BJ (cell line): ENCODE results near the gene SNX32. TPM values are rescaled to one million over a fixed set of nuclear protein-coding genes. Genes with fewer than 3 reads are reported as not detected.
A peak's percentile ranks its signal among the peaks of the same experiment; 100 is the strongest.

ENCODE experiments used
- CTCF ChIA-PET: fragments of 350-600 bp; formaldehyde crosslinking; extraction: SDS; loops from one replicate; lab custom pipeline; 2021; ENCODE audit warnings: antibody characterized with exemption, inconsistent platforms; lab: Yijun Ruan, JAX
- POLR2A ChIA-PET: fragments of 300-600 bp; sonication (Branson Sonifier 250); formaldehyde crosslinking; extraction: SDS; loops from one replicate; lab custom pipeline; 2021; ENCODE audit warnings: antibody characterized with exemption; lab: Charles Lee
- DNase-seq: peaks from one replicate; pipeline ENCODE4 v3.0.0-alpha.2; 2011; ENCODE audit warnings: low read depth
- H3K27me3 ChIP-seq: 2 replicates; pipeline ENCODE4 v1.6.0; 2011; ENCODE audit warnings: low read length; ENCODE audit not compliant: control insufficient read depth, insufficient read depth
- H3K36me3 ChIP-seq: 2 replicates; pipeline ENCODE4 v1.5.1; 2011; ENCODE audit warnings: low read length; ENCODE audit not compliant: control insufficient read depth, insufficient read depth
- H3K4me3 ChIP-seq: 2 replicates; pipeline ENCODE4 v1.5.1; 2011; ENCODE audit warnings: low read depth, mild to moderate bottlenecking, control low read depth, low read length
- polyA plus RNA-seq: library from polyadenylated mRNA; depleted of rRNA; stranded (reverse); fragments of >200 nt; gene quantifications from 2 replicates; pipeline ENCODE4 v1.2.3, GENCODE V29; 2011
- TF ChIP-seq, protein P1 (sequence below): IDR thresholded peaks from 2 replicates; pipeline ENCODE4 v1.5.1; 2011; ENCODE audit warnings: low read depth, mild to moderate bottlenecking, control low read depth, inconsistent platforms, low read length, moderate library complexity; ENCODE audit not compliant: insufficient read depth

Gene SNX32
- polyA plus RNA-seq, 1 experiment, result 0.13 TPM

GRCh38 chr11:65850217-65851082 is 16.7 kb downstream of the SNX32 start:
- ChIA-PET POLR2A (no interaction called here), CTCF (interaction anchor here (0.6 to 2.6 kb wide), 12 partner anchors 8 to 408 kb away, joined by 3 to 9 read pairs (median 3); partner anchors contain the start of genes EFEMP2, KAT5 and MUS81)
- no peak for DNase-seq
- no peaks in the 10 kb centered on the region for H3K27me3 ChIP-seq
- peaks cover 40% of the 10 kb centered on the region for H3K36me3 ChIP-seq
- no peak overlapping the region for H3K4me3 ChIP-seq
- TF ChIP-seq, protein P1, sequence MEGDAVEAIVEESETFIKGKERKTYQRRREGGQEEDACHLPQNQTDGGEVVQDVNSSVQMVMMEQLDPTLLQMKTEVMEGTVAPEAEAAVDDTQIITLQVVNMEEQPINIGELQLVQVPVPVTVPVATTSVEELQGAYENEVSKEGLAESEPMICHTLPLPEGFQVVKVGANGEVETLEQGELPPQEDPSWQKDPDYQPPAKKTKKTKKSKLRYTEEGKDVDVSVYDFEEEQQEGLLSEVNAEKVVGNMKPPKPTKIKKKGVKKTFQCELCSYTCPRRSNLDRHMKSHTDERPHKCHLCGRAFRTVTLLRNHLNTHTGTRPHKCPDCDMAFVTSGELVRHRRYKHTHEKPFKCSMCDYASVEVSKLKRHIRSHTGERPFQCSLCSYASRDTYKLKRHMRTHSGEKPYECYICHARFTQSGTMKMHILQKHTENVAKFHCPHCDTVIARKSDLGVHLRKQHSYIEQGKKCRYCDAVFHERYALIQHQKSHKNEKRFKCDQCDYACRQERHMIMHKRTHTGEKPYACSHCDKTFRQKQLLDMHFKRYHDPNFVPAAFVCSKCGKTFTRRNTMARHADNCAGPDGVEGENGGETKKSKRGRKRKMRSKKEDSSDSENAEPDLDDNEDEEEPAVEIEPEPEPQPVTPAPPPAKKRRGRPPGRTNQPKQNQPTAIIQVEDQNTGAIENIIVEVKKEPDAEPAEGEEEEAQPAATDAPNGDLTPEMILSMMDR, result no peak

- H3K36me3 ChIP-seq, result peaks cover 47% of the 10 kb centered on the region
- ChIA-PET POLR2A (interaction anchor here (0.6 kb wide), 1 partner anchor 751 kb away, joined by 4 read pairs; no protein-coding TSS in a partner anchor), CTCF (interaction anchor here (0.7 to 2.6 kb wide), 11 partner anchors 9 to 407 kb away, joined by 3 to 9 read pairs (median 4); partner anchors contain the start of gene KAT5)
- no peak overlapping the region for H3K4me3 ChIP-seq
- no peak for DNase-seq
- no peaks in the 10 kb centered on the region for H3K27me3 ChIP-seq
- TF ChIP-seq, protein P1, result peak; percentile 56
Observed at GRCh38 chr11:65851083-65851579, 17.4 kb downstream of the SNX32 start.

DNA sequence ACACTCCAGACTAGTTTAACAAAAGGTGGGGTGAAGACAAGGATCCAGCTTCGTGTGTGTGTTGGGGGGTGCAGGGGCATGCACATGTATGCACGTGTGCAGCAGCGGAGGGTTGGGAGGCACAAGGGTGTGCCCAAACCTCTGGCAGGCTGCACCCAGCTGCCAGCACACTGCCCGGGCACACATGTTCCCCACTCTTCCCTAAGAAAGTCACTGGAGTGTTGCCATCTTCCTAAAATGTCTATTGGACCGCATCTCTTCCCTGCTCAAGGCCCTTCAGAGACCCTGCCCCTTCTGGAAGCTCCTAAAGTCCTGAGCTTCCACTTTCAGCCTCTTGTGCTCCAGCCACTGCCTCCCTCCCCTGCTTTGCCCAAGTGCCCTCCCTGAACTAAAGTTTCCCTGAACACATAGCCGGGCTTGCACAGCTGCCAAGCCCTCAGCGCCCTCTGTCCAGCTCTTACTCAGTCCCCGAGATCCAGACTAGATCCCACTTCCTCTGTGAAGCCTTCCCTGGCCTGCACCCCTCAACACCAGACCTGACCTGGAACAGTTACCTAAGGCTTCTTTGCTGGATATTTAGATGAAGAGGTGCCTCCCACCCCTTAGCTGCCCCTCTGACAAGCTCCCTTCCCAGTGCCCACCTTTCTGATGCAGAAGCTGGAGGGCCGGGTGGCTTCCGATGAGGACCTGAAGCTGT is 18.2 kb downstream of the SNX32 start:
- POLR2A ChIA-PET, result interaction anchor here (0.6 to 1.0 kb wide), 2 partner anchors 19 to 752 kb away, joined by 3 to 4 read pairs; no protein-coding TSS in a partner anchor
- DNase-seq, result no peak
- H3K36me3 ChIP-seq, result peaks cover 48% of the 10 kb centered on the region
- no peaks in the 10 kb centered on the region for H3K27me3 ChIP-seq
- no peak overlapping the region for H3K4me3 ChIP-seq
- TF ChIP-seq, protein P1, result no peak
- CTCF ChIA-PET, result interaction anchor here (0.8 to 2.6 kb wide), 11 partner anchors 9 to 311 kb away, joined by 3 to 9 read pairs (median 4); partner anchors contain the start of gene KAT5

DNA sequence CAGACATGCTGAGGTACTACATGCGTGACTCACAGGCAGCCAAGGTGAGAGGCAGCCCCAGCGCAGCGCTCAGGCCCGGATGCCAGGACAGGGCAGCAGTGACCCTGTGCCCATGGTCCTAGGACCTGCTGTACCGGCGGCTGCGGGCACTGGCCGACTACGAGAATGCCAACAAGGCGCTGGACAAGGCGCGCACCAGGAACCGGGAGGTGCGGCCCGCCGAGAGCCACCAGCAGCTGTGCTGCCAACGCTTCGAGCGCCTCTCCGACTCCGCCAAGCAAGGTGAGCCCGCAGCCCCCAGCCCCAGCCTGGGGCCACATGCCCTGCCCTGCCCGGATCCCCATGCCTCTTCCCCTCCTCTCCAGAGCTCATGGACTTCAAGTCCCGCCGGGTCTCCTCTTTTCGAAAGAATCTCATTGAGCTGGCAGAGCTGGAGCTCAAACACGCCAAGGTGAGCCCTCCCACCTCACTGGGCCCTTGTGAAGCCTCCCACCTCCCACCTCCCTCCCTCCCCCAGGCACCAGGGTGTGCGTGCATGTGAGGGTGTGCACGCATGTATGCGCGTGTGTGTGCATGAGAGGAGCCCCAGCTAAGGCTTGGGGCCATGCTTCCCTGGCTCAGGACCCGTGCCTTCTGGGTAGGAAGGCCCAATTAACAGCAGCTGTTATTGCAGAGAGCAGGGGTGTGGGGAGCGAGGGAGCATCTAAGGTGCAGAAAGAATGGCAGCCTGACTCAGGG is 18.9 kb downstream of the SNX32 start:
- ChIA-PET CTCF (interaction anchor here (1.2 to 1.9 kb wide), 7 partner anchors 10 to 170 kb away, joined by 3 to 7 read pairs (median 4); no protein-coding TSS in a partner anchor), POLR2A (interaction anchor here (1.0 kb wide), 1 partner anchor 20 kb away, joined by 3 read pairs; no protein-coding TSS in a partner anchor)
- H3K4me3 ChIP-seq, result no peak overlapping the region
- DNase-seq, result no peak
- H3K27me3 ChIP-seq, result no peaks in the 10 kb centered on the region
- TF ChIP-seq, protein P1, result no peak
- H3K36me3 ChIP-seq, result peaks cover 48% of the 10 kb centered on the region
